Thoracic aorta (tissue), 2 donors: ENCODE data around the gene PXYLP1. TPM values are rescaled to one million over a fixed set of nuclear protein-coding genes. Genes with fewer than 3 reads are reported as not detected.
"Not testable (repeated sequence)": the region's sequence is repeated elsewhere in the genome, so short reads cannot be mapped to it uniquely, and the experiment has no call there.

Source experiments
- ATAC-seq: fragments of 150-250 bp; one replicate; pipeline ENCODE4 v1.8.0; 2017; ENCODE audit warnings: low read depth; ENCODE audit not compliant: insufficient number of reproducible peaks, low FRiP score
- DNase-seq: peaks from one replicate; pipeline ENCODE4 v3.0.0-alpha.2; 2020; ENCODE audit warnings: low spot score
- H3K27ac ChIP-seq, 2 donors: fragments of 200-600 bp; sonication (generic); 1 replicate in 1 of 2; 2 replicates in 1 of 2; pipeline ENCODE4 v1.5.1; 2016; ENCODE audit warnings: mild to moderate bottlenecking in 2 of 2, moderate library complexity in 2 of 2
- H3K27me3 ChIP-seq: fragments of 200-600 bp; sonication (generic); replicated peaks from 2 replicates; pipeline ENCODE4 v1.6.0; 2016; ENCODE audit warnings: mild to moderate bottlenecking; ENCODE audit not compliant: insufficient read depth
- H3K36me3 ChIP-seq: fragments of 200-600 bp; sonication (generic); one replicate; pipeline ENCODE4 v1.5.1; 2016
- H3K4me1 ChIP-seq, 2 donors: fragments of 200-600 bp; sonication (generic); 1 replicate in 1 of 2; 2 replicates in 1 of 2; pipeline versions ENCODE4 v1.5.1 to v1.6.0; 2016; ENCODE audit warnings: low read depth in 2 of 2, mild to moderate bottlenecking in 1 of 2; ENCODE audit not compliant: control insufficient read depth in 1 of 2
- H3K4me3 ChIP-seq: fragments of 200-600 bp; sonication (generic); 2 replicates; pipeline ENCODE4 v1.5.1; 2016; ENCODE audit warnings: mild to moderate bottlenecking
- H3K9me3 ChIP-seq: fragments of 200-600 bp; sonication (generic); 2 replicates; pipeline ENCODE4 v1.5.1; 2016
- CTCF ChIP-seq: fragments of 200-600 bp; sonication (generic); IDR thresholded peaks from one replicate; pipeline ENCODE4 v1.5.1; 2019; ENCODE audit warnings: antibody characterized with exemption
- total RNA-seq, 2 donors: library from RNA; depleted of rRNA; stranded (reverse); fragments of >200 nt; gene quantifications; one replicate each; pipeline versions ENCODE4 v1.1.0 to v1.2.3, GENCODE V29; 2016

Gene PXYLP1
- total RNA-seq, 2 donors from 2014 or later = 15.2 to 23.2 TPM

GRCh38 chr3:141311170-141311495, 79.5 kb downstream of the PXYLP1 start:
- no peaks in the 10 kb centered on the region for H3K27me3 ChIP-seq
- H3K4me3 ChIP-seq = peak overlapping the region; percentile 81
- peak overlapping the region in 1 of 2 donors; percentile 65 for H3K27ac ChIP-seq
- no peaks in the 10 kb centered on the region for H3K9me3 ChIP-seq
- no peak for TF ChIP-seq CTCF
- DNase-seq (no peak), ATAC-seq (no peak)
- H3K36me3 ChIP-seq = no peaks in the 10 kb centered on the region
- peaks cover 4 to 14% of the 10 kb centered on the region in 2 donors for H3K4me1 ChIP-seq

- TF ChIP-seq CTCF = peak; percentile 65
- DNase-seq (peak; percentile 95), ATAC-seq (peak; percentile 96)
- Histone ChIP-seq H3K9me3 (no peaks in the 10 kb centered on the region), H3K27ac (peak overlapping the region; percentile 65 to 79), H3K4me1 (peaks cover 4 to 14% of the 10 kb centered on the region in 2 donors), H3K36me3 (no peaks in the 10 kb centered on the region), H3K27me3 (no peaks in the 10 kb centered on the region), H3K4me3 (peak overlapping the region; percentile 81)
Measured at GRCh38 chr3:141311496-141312353, 80.1 kb downstream of the PXYLP1 start.

GRCh38 chr3:141312354-141313092, 80.9 kb downstream of the PXYLP1 start:
- no peak for ATAC-seq
- Histone ChIP-seq H3K9me3 (no peaks in the 10 kb centered on the region), H3K4me3 (peak overlapping the region; percentile 81), H3K27me3 (no peaks in the 10 kb centered on the region), H3K36me3 (no peaks in the 10 kb centered on the region), H3K4me1 (peaks cover 4 to 14% of the 10 kb centered on the region in 2 donors), H3K27ac (peak overlapping the region; percentile 65 to 79)
- no peak for DNase-seq
- TF ChIP-seq CTCF = no peak

GRCh38 chr3:141313093-141313683, 81.6 kb downstream of the PXYLP1 start:
- DNase-seq = no peak
- TF ChIP-seq CTCF = no peak
- H3K4me1 ChIP-seq = peaks cover 4 to 14% of the 10 kb centered on the region in 2 donors
- no peak overlapping the region for H3K27ac ChIP-seq
- no peak for ATAC-seq
- H3K36me3 ChIP-seq = no peaks in the 10 kb centered on the region
- H3K27me3 ChIP-seq = no peaks in the 10 kb centered on the region
- H3K4me3 ChIP-seq = no peak overlapping the region
- H3K9me3 ChIP-seq = no peaks in the 10 kb centered on the region

GRCh38 chr3:141314415-141314814, 82.8 kb downstream of the PXYLP1 start:
- peaks cover 4 to 14% of the 10 kb centered on the region in 2 donors for H3K4me1 ChIP-seq
- not testable (repeated sequence) for H3K27ac ChIP-seq, H3K4me3 ChIP-seq, H3K27me3 ChIP-seq, DNase-seq, H3K36me3 ChIP-seq, H3K9me3 ChIP-seq, ATAC-seq
